HG02852 (cell line): ENCODE measurements around the gene EFTUD2.
"Not testable (repeated sequence)": the region's sequence is repeated elsewhere in the genome, so short reads cannot be mapped to it uniquely, and the experiment has no call there.

Experiments used
- ATAC-seq: cut with Tn5 transposase; IDR thresholded peaks from one replicate; pipeline ENCODE4 v1.9.1; 2021; ENCODE audit warnings: mild to moderate bottlenecking, moderate library complexity; ENCODE audit not compliant: unreplicated experiment

EFTUD2 gene

GRCh38 chr17:44818508-44818907 is 80.7 kb downstream of the EFTUD2 start:
- ATAC-seq = not testable (repeated sequence)

- no peak for ATAC-seq
Measured at GRCh38 chr17:44812263-44812662, 87.0 kb downstream of the EFTUD2 start.

- ATAC-seq = not testable (repeated sequence)
Measured at GRCh38 chr17:44808656-44809388, 90.4 kb downstream of the EFTUD2 start.

- ATAC-seq = no peak
Measured at GRCh38 chr17:44808156-44808555, 91.1 kb downstream of the EFTUD2 start.

GRCh38 chr17:44807817-44808155 is 91.5 kb downstream of the EFTUD2 start:
- ATAC-seq = no peak

- ATAC-seq = no peak
Measured at GRCh38 chr17:44807093-44807816, 92.0 kb downstream of the EFTUD2 start.

- ATAC-seq = no peak
Measured at GRCh38 chr17:44804302-44805089, 94.7 kb downstream of the EFTUD2 start.

GRCh38 chr17:44801880-44802279 is 97.4 kb downstream of the EFTUD2 start:
- ATAC-seq = no peak
